T-helper 17 cell (primary cell): Measurements from ENCODE around the gene NPIPB2. TPM values are rescaled to one million over a fixed set of nuclear protein-coding genes. Genes with fewer than 3 reads are reported as not detected.
A peak's percentile ranks its signal among the peaks of the same experiment; 100 is the strongest.
"Not testable (repeated sequence)": the region's sequence is repeated elsewhere in the genome, so short reads cannot be mapped to it uniquely, and the experiment has no call there.

Source experiments
- ATAC-seq: fragments of 150-1000 bp; cut with Tn5 transposase; 2 replicates; pipeline ENCODE4 v1.10.0; 2021; ENCODE audit warnings: mild to moderate bottlenecking, moderate library complexity
- DNase-seq, 3 donors: peaks; one replicate each; pipeline versions ENCODE4 v3.0.0 to v3.0.0-alpha.2; 2020 to 2021
- H3K9me3 ChIP-seq: one replicate; pipeline ENCODE4 v1.7.0; 2013; ENCODE audit warnings: low read length, mild to moderate bottlenecking; ENCODE audit not compliant: control insufficient read depth, poor library complexity, severe bottlenecking
- H3K27ac Mint-ChIP-seq: one replicate; pipeline ENCODE4 v1.8.0; 2022; ENCODE audit warnings: mild to moderate bottlenecking, moderate library complexity, mixed read lengths
- H3K27me3 Mint-ChIP-seq: one replicate; pipeline ENCODE4 v1.8.0; 2022; ENCODE audit warnings: mixed read lengths
- H3K36me3 Mint-ChIP-seq: one replicate; pipeline ENCODE4 v1.8.0; 2022; ENCODE audit warnings: low read depth, mixed read lengths
- H3K4me1 Mint-ChIP-seq: one replicate; pipeline ENCODE4 v1.8.0; 2022; ENCODE audit warnings: mild to moderate bottlenecking, mixed read lengths
- H3K4me3 Mint-ChIP-seq: one replicate; pipeline ENCODE4 v1.8.0; 2022; ENCODE audit warnings: mild to moderate bottlenecking, moderate library complexity, mixed read lengths
- total RNA-seq, 4 donors: library from RNA in 2 of 4; stranded (reverse) in 2 of 4; gene quantifications; one replicate each; pipeline ENCODE4 v1.2.3 and lab custom pipeline; 2022 to 2026

The NPIPB2 gene
- total RNA-seq, 2 donors from 2014 or later: 13.6 to 19.1 TPM

- not testable (repeated sequence) for ATAC-seq, H3K36me3 Mint-ChIP-seq, H3K27ac Mint-ChIP-seq, H3K9me3 ChIP-seq, H3K4me3 Mint-ChIP-seq, DNase-seq, H3K27me3 Mint-ChIP-seq, H3K4me1 Mint-ChIP-seq
Measured at GRCh38 chr16:11970292-11970691, 28.4 kb upstream of the NPIPB2 start.

DNA sequence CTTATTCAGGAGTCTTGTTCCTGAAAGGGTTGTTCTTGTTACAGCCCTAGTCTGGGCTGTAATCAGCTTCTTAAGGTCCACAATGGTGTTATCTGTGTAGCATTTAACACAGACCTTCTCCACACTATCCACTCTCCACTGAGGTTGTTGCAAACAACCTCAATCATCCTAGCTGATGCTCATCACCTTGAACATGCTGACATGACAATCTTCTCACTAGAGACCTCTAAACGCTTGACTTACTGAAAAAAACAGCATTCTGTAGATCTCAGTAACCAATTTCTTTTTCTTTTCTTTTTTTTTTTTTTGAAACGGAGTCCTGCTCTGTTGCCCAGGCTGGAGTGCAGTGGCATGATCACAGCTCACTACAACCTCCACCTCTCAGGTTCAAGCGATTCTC is 26.7 kb upstream of the NPIPB2 start:
- H3K27ac Mint-ChIP-seq: no peak overlapping the region
- no peaks in the 10 kb centered on the region for H3K27me3 Mint-ChIP-seq
- H3K4me1 Mint-ChIP-seq: peaks cover 4% of the 10 kb centered on the region
- H3K4me3 Mint-ChIP-seq: no peak overlapping the region
- no peak for DNase-seq
- no peaks in the 10 kb centered on the region for H3K9me3 ChIP-seq
- no peaks in the 10 kb centered on the region for H3K36me3 Mint-ChIP-seq
- ATAC-seq: no peak

DNA sequence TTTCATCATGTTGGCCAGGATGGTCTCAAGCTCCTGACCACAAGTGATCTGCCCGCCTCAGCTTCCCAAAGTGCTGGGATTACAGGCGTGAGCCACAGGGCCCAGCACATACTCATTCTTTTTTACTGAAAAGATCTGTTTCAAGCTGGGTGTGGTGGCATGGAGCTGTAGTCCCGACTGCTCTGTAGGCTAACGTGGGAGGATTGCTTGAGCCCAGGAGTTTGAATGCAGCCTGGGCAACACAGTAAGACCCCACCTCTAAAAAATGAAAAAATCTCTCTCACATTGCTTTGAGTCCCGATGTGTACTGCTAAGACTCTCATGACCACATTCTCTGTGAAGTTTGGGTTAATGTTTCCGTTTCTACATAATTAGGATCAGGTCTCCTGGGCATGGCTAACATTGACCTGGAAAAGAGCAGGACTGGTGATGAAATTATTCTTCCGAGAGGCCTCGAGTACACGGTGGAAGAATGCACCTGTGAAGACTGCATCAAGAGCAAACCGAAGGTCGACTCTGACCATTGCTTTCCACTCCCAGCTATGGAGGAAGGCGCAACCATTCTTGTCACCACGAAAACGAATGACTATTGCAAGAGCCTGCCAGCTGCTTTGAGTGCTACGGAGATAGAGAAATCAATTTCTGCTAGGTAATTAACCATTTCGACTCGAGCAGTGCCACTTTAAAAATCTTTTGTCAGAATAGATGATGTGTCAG is 25.5 kb upstream of the NPIPB2 start:
- H3K36me3 Mint-ChIP-seq: no peaks in the 10 kb centered on the region
- H3K4me1 Mint-ChIP-seq: peaks cover 4% of the 10 kb centered on the region
- no peak overlapping the region for H3K27ac Mint-ChIP-seq
- no peaks in the 10 kb centered on the region for H3K27me3 Mint-ChIP-seq
- ATAC-seq: no peak
- H3K4me3 Mint-ChIP-seq: peak overlapping the region; percentile 21
- no peak for DNase-seq
- H3K9me3 ChIP-seq: no peaks in the 10 kb centered on the region

- Mint-ChIP-seq H3K4me1 (peaks cover 4% of the 10 kb centered on the region), H3K36me3 (no peaks in the 10 kb centered on the region), H3K4me3 (no peak overlapping the region), H3K27ac (no peak overlapping the region), H3K27me3 (no peaks in the 10 kb centered on the region)
- no peaks in the 10 kb centered on the region for H3K9me3 ChIP-seq
- DNase-seq: no peak
- no peak for ATAC-seq
Measured at GRCh38 chr16:11966173-11966572, 24.3 kb upstream of the NPIPB2 start.

GRCh38 chr16:11964761-11965551 is 23.1 kb upstream of the NPIPB2 start, which contains the start of gene TNFRSF17:
TSS of gene TNFRSF17 (plus strand) at chr16:11965210. CDS start at chr16:11965325, 115 bp downstream.
- ATAC-seq: no peak
- no peak within 1 kb of the TSS for H3K27ac Mint-ChIP-seq
- H3K36me3 Mint-ChIP-seq: no peaks in the 10 kb centered on the region
- H3K27me3 Mint-ChIP-seq: no peaks in the 10 kb centered on the region
- H3K4me1 Mint-ChIP-seq: peaks cover 4% of the 10 kb centered on the region
- H3K9me3 ChIP-seq: no peaks in the 10 kb centered on the region
- no peak for DNase-seq
- H3K4me3 Mint-ChIP-seq: no peak within 1 kb of the TSS

DNA sequence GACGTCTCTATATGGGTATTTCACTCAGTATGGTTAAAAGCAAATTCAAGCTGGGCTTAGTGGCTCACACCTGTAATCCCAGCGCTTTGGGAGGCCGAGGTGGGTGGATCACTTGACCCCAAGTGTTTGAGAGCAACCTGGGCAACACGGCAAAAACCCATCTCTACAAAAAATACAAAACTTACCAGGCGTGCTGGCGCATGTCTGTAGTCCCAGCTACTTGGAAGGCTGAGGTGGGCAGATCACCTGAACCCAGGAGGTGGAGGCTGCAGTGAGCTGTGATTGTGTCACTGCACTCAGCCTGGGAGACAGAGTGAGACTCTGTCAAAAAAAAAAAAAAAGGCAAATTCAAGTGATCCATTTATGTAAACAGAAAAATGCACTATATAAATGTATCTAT is 21.9 kb upstream of the NPIPB2 start:
- H3K36me3 Mint-ChIP-seq: no peaks in the 10 kb centered on the region
- no peak overlapping the region for H3K4me3 Mint-ChIP-seq
- H3K27ac Mint-ChIP-seq: no peak overlapping the region
- H3K9me3 ChIP-seq: no peaks in the 10 kb centered on the region
- H3K4me1 Mint-ChIP-seq: peaks cover 4% of the 10 kb centered on the region
- no peak for DNase-seq
- H3K27me3 Mint-ChIP-seq: no peaks in the 10 kb centered on the region
- ATAC-seq: no peak

DNA sequence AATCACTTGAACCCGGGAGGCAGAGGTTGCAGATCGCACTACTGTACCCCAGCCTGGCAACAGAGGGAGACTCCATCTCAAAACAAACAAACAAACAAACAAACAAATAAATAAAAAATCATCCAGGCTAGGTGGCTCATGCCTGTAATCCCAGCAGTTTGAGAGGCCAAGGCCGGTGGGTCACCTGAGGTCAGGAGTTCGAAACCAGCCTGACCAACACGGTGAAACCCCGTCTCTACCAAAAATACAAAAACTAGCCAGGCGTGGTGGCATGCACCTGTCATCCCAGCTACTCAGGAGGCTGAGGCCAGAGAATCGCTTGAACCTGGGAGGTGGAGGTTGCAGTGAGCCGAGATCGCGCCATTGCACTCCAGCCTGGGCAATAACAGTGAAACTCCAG is 21.1 kb upstream of the NPIPB2 start:
- not testable (repeated sequence) for H3K9me3 ChIP-seq, H3K27ac Mint-ChIP-seq, ATAC-seq, H3K36me3 Mint-ChIP-seq, H3K4me1 Mint-ChIP-seq, DNase-seq, H3K27me3 Mint-ChIP-seq
- H3K4me3 Mint-ChIP-seq: peak overlapping the region; percentile 25

- not testable (repeated sequence) for H3K9me3 ChIP-seq, H3K27me3 Mint-ChIP-seq, ATAC-seq
Measured at GRCh38 chr16:11962457-11962856, 20.6 kb upstream of the NPIPB2 start.

DNA sequence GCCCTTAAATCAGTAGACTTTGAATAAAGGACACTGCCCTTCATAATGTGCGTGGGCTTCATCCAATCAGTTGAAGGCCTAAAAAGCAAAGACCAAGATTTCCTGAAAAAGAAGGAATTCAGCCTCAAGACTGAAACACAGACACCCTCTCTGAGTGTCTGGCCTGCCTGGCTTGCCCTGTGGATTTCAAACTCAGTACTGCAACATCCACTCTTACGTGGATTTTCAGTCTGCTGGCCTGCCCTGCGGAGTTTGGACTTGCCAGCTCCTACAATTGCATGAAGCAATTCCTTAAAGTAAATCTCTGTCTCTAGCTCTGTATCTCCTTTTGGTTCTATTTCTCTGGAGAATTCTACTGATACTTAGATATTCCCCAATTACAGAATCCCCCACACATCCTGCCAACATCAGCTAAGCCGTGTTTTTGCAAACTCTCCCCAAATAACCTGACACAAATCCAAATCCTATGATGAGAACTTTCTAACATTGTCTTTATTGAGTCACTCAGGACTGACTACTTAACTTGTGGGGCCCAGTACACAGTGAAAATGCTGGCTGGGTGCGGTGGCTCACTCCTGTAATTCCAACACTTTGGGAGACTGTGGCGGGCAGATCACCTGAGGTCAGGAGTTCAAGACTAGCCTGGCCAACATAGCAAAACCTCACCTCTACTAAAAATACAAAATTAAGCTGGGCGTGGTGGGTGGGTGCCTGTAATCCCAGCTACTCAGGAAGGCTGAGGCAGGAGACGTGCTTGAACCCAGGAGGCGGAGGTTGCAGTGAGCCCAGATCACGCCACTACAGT is 15.9 kb upstream of the NPIPB2 start:
- no peak for DNase-seq
- Mint-ChIP-seq H3K27ac (no peak overlapping the region), H3K4me1 (no peaks in the 10 kb centered on the region), H3K36me3 (no peaks in the 10 kb centered on the region), H3K27me3 (no peaks in the 10 kb centered on the region), H3K4me3 (no peak overlapping the region)
- H3K9me3 ChIP-seq: no peaks in the 10 kb centered on the region
- ATAC-seq: no peak

More at GRCh38 chr16:11962457-11962856, 20.6 kb upstream of the NPIPB2 start:
- H3K36me3 Mint-ChIP-seq, H3K27ac Mint-ChIP-seq, H3K4me1 Mint-ChIP-seq, DNase-seq: not testable (repeated sequence)
- peak overlapping the region; percentile 25 for H3K4me3 Mint-ChIP-seq

GRCh38 chr16:11956558-11956957 is 14.7 kb upstream of the NPIPB2 start:
- H3K4me3 Mint-ChIP-seq: no peak overlapping the region

GRCh38 chr16:11955713-11956123 is 13.9 kb upstream of the NPIPB2 start:
- no peaks in the 10 kb centered on the region for H3K9me3 ChIP-seq
- ATAC-seq: no peak
- Mint-ChIP-seq H3K27ac (no peak overlapping the region), H3K4me1 (no peaks in the 10 kb centered on the region), H3K4me3 (no peak overlapping the region), H3K27me3 (no peaks in the 10 kb centered on the region), H3K36me3 (no peaks in the 10 kb centered on the region)
- DNase-seq: no peak

More at GRCh38 chr16:11956558-11956957, 14.7 kb upstream of the NPIPB2 start:
- H3K27me3 Mint-ChIP-seq: no peaks in the 10 kb centered on the region
- DNase-seq: no peak
- H3K27ac Mint-ChIP-seq: no peak overlapping the region
- no peaks in the 10 kb centered on the region for H3K9me3 ChIP-seq
- no peaks in the 10 kb centered on the region for H3K36me3 Mint-ChIP-seq
- no peaks in the 10 kb centered on the region for H3K4me1 Mint-ChIP-seq
- no peak for ATAC-seq

DNA sequence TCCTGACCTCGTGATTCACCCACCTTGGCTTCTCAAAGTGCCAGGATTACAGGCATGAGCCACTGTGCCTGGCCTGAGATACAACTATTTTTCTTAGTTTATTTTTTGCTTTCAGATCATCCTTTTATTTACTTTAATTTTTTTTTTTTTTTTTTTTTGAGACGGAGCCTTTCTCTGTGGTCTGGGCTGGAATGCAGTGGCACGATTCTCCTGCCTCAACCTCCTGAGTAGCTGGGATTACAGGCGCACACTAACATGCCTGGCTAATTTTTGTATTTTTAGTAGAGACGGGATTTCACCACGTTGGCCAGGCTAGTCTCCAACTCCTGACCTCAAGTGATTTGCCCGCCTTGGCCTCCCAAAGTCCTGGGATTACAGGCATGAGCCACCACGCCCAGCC is 11.7 kb upstream of the NPIPB2 start:
- H3K27me3 Mint-ChIP-seq, ATAC-seq, H3K9me3 ChIP-seq, H3K4me1 Mint-ChIP-seq, H3K4me3 Mint-ChIP-seq, DNase-seq, H3K36me3 Mint-ChIP-seq, H3K27ac Mint-ChIP-seq: not testable (repeated sequence)

GRCh38 chr16:11950388-11950787 is 8.5 kb upstream of the NPIPB2 start:
- H3K9me3 ChIP-seq: no peaks in the 10 kb centered on the region
- Mint-ChIP-seq H3K27ac (no peak overlapping the region), H3K4me3 (no peak overlapping the region)

More at GRCh38 chr16:11950388-11950787, 8.5 kb upstream of the NPIPB2 start:
- no peaks in the 10 kb centered on the region for H3K36me3 Mint-ChIP-seq
- ATAC-seq: no peak
- H3K27me3 Mint-ChIP-seq: no peaks in the 10 kb centered on the region
- H3K4me1 Mint-ChIP-seq: no peaks in the 10 kb centered on the region
- no peak for DNase-seq
